NCI-H128 (cell line): Measurements from ENCODE around the gene COQ10A.
A peak's percentile ranks its signal among the peaks of the same experiment; 100 is the strongest.

Source experiments
- DNase-seq: peaks from one replicate; lab custom pipeline; 2025; ENCODE audit not compliant: unreplicated experiment; lab: John Stamatoyannopoulos, UW

COQ10A gene

DNA sequence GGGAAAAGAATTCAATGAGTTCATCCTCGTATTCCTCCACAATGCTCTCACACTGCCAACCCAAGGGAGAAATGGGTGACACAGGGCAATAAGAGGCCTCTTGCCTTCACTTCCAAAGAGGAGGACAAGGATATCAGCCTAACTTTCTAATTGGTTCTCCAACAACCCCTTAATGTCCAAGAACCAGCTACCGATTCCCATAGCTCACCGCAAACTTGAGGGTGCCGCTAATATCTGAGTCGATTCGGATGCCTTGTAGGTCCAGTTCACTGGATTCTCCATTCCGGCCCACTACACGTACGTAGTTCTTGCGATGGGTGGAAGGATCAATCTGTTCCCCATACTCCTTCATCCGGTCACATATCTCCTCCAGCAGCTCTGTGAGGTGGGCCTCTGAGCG lies 44.3 kb downstream of the COQ10A start:
- DNase-seq, result no peak

DNA sequence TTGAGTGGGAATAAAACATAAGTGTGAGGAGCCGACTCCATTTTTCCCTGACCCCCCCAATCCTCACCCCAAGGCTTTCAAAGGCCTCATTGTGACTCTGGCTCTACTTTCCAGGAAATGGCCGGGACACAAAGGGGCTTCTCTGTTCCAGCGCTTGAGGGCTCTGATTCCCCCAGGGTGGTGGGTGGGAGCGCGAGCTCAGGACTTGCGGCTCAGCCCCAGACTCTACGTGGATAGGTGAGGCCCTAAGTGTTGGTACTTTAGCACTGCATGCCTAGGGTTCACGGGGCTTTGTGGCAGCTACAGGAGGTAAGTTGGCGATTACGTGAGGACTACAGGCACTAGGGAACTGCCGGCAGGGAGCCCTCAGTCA lies 48.5 kb downstream of the COQ10A start:
- no peak for DNase-seq

DNA sequence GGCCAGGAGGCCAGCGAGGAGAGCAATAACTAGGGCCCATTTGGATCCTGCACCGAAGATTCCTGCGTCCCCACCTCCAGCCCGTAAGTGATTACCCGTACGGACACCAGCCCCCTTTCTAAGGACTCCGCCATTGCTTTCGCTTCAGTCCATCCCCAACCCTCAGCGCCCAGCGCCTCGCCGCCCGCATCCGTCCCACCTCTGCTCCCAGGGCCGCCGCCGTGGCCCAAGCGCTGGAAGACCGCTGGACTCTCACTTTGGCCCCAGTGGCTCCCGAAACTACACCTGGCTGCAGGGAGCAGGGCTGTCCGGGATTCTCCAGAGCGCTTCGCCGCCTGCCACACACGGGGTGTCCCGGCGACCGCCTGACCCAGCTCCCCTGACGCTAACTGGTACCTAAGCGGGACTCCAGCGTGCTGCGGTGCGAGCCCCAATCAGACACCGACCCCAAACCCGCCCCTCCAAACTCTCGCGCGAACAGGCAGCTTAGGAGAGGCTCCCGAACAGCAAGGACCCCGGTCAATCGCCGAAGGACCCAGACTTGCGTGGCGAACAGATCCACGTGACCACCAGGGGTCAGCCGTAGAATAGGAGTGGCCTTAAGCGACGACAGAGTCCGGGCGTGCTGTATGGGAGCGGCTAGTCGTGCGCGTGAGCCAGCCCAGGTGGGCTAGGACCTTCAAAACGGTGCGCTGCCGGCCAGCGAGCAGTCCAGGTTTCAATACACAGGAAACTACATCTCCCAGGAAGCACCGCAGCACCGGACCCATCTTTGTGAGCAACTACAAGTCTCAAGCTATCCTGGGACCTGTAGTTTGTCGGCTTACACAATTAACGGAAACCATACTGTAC lies 49.1 kb downstream of the COQ10A start, which contains the start of gene CNPY2:
Gene CNPY2, minus strand, starts transcription at position 367 of the 852 bp plus-strand sequence. CDS start 771 bp downstream, outside the sequence.
- DNase-seq, result peak; percentile 95

DNA sequence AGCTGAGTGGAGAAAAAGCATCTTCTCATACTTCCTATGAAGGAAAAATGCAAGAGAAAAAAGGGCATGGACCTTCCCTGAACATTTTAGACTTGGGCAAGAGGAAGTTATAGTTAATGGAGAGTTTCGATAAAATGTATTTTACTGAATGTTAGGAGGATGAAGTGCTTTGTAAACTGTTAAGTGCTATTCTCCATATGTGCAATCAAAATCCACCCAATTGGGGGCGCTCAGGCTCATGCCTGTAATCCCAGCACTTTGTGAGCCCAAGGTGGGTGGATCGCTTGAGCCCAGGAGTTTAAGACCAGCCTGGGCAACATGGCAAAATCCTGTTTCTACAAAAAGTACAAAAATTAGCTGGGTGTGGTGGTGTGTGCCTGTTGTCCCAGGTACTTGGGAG lies 50.9 kb downstream of the COQ10A start:
- no peak for DNase-seq
